Measurements from ENCODE around the gene KCNQ4. TPM values are rescaled to one million over a fixed set of nuclear protein-coding genes. Genes with fewer than 3 reads are reported as not detected.

KCNQ4 gene
- total RNA-seq, 1 donor from 2014 or later, result 2.2 TPM

DNA sequence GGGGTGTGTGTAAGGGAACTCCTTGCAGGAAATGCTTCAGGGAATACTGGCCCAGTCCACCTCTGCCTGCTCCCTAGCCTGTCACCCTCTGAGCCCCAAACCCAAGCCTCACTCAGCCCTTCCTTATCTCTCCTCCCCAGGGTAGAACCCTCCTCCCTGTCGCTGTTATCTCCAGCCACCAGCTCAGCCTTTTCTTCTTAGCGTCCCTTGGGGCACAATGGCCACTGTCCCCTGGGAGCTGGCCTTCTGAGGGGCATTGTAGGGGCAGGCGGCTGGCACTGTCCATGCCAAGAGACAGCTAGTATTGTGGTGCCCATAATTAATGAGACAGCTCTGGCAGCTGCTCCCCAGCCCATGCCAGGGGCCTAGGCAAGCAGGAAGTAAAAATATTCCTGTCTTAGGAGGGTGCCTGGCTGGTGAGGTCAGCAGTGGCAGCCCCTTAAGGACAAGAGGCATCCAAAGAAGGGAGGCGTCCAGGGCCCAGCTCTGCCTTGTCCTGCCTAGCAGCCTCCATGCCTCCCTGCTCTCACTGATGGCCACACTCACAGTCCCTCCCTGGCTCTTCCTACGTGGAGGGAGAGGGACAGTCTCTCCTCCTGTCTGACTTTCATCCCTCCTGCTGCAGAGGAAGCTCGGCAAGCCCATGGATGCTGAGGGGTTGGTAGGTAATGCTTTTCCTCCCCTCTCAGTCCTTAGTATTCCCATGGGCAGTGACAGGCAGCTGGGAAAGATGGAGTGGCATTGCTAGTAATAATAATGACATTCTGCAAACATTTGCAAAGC lies 37.5 kb downstream of the KCNQ4 start:
- TF ChIP-seq, protein P1, sequence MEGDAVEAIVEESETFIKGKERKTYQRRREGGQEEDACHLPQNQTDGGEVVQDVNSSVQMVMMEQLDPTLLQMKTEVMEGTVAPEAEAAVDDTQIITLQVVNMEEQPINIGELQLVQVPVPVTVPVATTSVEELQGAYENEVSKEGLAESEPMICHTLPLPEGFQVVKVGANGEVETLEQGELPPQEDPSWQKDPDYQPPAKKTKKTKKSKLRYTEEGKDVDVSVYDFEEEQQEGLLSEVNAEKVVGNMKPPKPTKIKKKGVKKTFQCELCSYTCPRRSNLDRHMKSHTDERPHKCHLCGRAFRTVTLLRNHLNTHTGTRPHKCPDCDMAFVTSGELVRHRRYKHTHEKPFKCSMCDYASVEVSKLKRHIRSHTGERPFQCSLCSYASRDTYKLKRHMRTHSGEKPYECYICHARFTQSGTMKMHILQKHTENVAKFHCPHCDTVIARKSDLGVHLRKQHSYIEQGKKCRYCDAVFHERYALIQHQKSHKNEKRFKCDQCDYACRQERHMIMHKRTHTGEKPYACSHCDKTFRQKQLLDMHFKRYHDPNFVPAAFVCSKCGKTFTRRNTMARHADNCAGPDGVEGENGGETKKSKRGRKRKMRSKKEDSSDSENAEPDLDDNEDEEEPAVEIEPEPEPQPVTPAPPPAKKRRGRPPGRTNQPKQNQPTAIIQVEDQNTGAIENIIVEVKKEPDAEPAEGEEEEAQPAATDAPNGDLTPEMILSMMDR (conservative IDR thresholded peaks at IDR 0.05; ENCODE audit: low read depth, low read length), result no peak
- no peak for DNase-seq (ENCODE audit: low read depth)
- no peak overlapping the region for H3K4me3 ChIP-seq (ENCODE audit: low read depth, low read length)

DNA sequence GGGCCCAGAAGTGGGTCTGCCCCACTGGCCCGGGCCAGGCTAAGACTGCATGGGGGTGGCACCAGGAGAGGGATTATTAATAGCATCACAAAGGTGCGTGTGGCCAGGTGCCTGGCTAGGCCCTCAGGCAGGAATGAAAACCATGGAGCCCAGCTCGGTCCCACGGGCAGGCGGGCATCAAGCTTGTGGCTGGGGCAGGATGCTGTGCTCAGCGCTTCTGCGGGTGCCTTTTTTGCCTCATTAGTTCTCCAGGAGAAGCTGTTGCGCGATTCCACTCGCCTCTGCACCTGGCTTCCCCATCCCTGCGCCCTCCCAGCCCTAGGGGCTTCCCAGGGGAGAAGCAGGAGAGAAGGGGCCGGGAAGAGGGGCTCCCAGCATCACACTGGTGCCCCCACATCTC lies 39.3 kb downstream of the KCNQ4 start:
- TF ChIP-seq, protein P1 (conservative IDR thresholded peaks at IDR 0.05; ENCODE audit: low read depth, low read length), result no peak
- no peak for DNase-seq (ENCODE audit: low read depth)

DNA sequence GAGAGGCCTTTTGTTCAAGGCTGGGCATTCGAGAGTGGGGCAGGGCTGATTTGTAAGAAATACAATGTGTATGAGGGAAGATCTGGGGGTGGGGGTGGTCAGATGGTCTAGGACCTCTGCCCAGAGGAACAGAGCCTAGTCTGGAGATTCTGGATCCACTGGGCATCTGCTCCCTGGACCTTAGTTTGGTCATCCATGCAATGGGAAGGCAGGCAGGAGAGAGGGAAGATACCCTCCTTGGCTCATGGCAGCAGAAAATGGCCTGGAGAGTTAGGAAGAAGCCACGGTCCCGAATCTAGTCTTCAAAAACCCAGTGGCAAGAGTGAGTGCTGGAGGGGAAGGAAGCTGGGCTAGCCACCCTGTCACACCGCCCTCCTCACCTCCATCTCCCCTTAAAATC lies 39.8 kb downstream of the KCNQ4 start:
- DNase-seq (ENCODE audit: low read depth), result no peak
- no peak overlapping the region for H3K4me3 ChIP-seq (ENCODE audit: low read depth, low read length)
- TF ChIP-seq, protein P1 (conservative IDR thresholded peaks at IDR 0.05; ENCODE audit: low read depth, low read length), result no peak

More for the DNA sequence above, 39.3 kb downstream of the KCNQ4 start:
- H3K4me3 ChIP-seq (ENCODE audit: low read depth, low read length), result no peak overlapping the region

DNA sequence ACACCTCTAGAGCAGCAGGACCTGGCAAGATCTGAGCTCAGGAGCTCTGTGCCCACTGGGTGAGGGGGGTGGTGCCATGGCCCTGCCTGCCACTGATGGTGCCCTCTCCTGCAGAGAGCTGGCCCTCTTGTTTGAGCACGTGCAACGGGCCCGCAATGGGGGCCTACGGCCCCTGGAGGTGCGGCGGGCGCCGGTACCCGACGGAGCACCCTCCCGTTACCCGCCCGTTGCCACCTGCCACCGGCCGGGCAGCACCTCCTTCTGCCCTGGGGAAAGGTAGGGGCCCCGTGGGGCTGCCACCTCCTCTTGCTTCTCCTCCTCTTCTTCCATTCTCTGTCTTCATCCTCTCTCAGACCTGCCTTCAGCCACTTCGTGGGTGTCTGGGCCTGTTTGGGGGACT lies 40.4 kb downstream of the KCNQ4 start:
- DNase-seq (ENCODE audit: low read depth), result no peak
- TF ChIP-seq, protein P1 (conservative IDR thresholded peaks at IDR 0.05; ENCODE audit: low read depth, low read length), result no peak
- no peak overlapping the region for H3K4me3 ChIP-seq (ENCODE audit: low read depth, low read length)

DNA sequence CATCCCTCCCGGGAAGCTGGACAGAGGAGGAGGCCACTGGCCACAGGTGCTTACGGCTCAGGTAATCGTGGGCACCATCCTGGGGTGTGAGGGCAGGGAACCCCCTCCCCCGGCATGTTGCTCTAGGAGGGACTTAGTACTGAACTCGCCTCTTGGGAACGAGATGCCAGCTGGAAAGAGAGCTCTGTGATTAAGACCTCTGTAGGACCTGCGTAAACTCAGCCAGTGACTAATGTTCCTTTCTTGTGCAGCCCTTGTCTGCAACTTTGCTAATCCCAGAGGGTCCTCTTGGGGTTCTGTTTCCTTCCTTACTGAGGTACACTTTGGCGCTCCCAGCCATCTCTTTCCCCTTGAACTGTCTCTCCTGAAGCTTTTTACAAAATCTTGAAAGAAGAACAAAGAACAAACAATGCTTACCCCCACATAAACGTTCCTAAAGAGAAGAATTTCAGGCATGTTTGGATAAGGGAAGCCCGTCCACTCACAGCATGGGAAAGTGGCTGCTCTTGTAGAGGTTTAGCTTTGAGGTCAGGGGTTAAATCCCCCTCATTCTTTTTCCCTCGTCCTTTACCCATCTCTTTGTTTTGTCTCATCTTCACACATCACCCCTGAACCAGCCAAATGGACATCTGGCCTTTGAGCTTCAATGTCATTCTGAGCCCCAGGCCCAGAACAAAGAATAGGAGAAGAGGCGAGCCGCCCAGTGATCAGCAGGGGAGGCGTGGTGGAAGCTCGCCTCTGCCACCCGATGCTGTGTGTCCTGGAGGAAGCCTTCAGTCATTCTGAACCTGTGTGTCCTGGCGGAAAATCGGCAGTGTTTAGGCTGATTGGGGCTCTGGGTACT lies 41.2 kb downstream of the KCNQ4 start:
- no peak for DNase-seq (ENCODE audit: low read depth)
- TF ChIP-seq, protein P1 (conservative IDR thresholded peaks at IDR 0.05; ENCODE audit: low read depth, low read length), result no peak
- no peak overlapping the region for H3K4me3 ChIP-seq (ENCODE audit: low read depth, low read length)

DNA sequence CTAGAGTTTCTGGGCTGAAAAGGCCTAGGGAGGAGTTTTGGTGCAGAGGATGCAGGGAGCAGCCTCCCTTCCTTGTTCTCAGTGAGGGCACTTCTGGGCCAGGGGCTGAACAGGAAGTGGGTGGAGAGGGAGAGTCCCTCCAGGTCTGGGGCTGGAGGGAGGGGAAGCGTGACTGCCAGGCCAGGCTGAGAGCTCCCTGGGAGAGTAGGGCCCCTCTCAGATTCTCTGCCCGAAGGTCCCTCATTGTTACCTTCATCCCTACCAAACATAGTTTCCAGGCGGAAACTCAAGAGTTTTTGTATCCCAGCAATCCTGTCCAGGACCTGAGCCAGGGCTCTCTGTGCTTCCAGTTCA lies 41.8 kb downstream of the KCNQ4 start:
- TF ChIP-seq, protein P1 (conservative IDR thresholded peaks at IDR 0.05; ENCODE audit: low read depth, low read length), result no peak
- DNase-seq (ENCODE audit: low read depth), result no peak
- H3K4me3 ChIP-seq (ENCODE audit: low read depth, low read length), result no peak overlapping the region
